HEK293 (cell line): ENCODE data around the gene RAB11B.
A peak's percentile ranks its signal among the peaks of the same experiment; 100 is the strongest.
"Not testable (repeated sequence)": the region's sequence is repeated elsewhere in the genome, so short reads cannot be mapped to it uniquely, and the experiment has no call there.

ENCODE experiments used
- CTCF ChIA-PET: fragments of 350-600 bp; formaldehyde crosslinking; extraction: SDS; loops from one replicate; lab custom pipeline; 2021; ENCODE audit warnings: antibody characterized with exemption; lab: Yijun Ruan, JAX
- POLR2A ChIA-PET: fragments of 300-600 bp; formaldehyde crosslinking; extraction: SDS; loops from one replicate; lab custom pipeline; 2020; ENCODE audit warnings: antibody characterized with exemption, inconsistent platforms; lab: Yijun Ruan, JAX
- H3K27ac ChIP-seq: fragments of 200-500 bp; sonication (Bioruptor generic); 2 replicates; pipeline ENCODE4 v1.5.1; 2014; ENCODE audit warnings: low read depth, low read length, control low read depth, inconsistent platforms; ENCODE audit errors: extremely low read depth
- H3K36me3 ChIP-seq, 2 experiments: fragments of 200-500 bp in 1 of 2; sonication (Bioruptor generic) in 1 of 2; 1 replicate in 1 of 2; 2 replicates in 1 of 2; pipeline ENCODE4 v1.5.1; 2014 to 2017; ENCODE audit warnings: inconsistent platforms in 2 of 2, low read length in 2 of 2; ENCODE audit not compliant: control insufficient read depth in 2 of 2, insufficient read depth in 1 of 2
- H3K4me1 ChIP-seq: fragments of 200-500 bp; sonication (Bioruptor generic); 2 replicates; pipeline ENCODE4 v1.5.1; 2014; ENCODE audit warnings: mild to moderate bottlenecking, low read length, inconsistent platforms; ENCODE audit not compliant: control insufficient read depth, insufficient read depth
- H3K4me3 ChIP-seq: 2 replicates; pipeline ENCODE4 v1.5.1; 2011; ENCODE audit warnings: low read depth, mild to moderate bottlenecking, control low read depth, low read length, moderate library complexity
- H3K9me3 ChIP-seq: fragments of 200-500 bp; sonication (Bioruptor generic); 2 replicates; pipeline ENCODE4 v1.5.1; 2014; ENCODE audit warnings: low read depth, low read length, inconsistent platforms; ENCODE audit not compliant: control insufficient read depth, insufficient read depth
- EGR2 ChIP-seq: fragments of 450-650 bp; formaldehyde crosslinking; IDR thresholded peaks from 2 replicates; pipeline ENCODE4 v1.5.1; 2016; ENCODE audit warnings: low read depth, missing biosample characterization, missing genetic modification characterization
- FEZF1 ChIP-seq: fragments of 450-650 bp; formaldehyde crosslinking; IDR thresholded peaks from 2 replicates; pipeline ENCODE4 v1.5.1; 2016; ENCODE audit warnings: missing biosample characterization, missing genetic modification characterization
- SETDB1 ChIP-seq: IDR thresholded peaks from one replicate; pipeline ENCODE4 v1.6.1; 2017; ENCODE audit warnings: mild to moderate bottlenecking, low read length, moderate library complexity, mixed read lengths; ENCODE audit not compliant: insufficient read length
- SP2 ChIP-seq: fragments of 450-650 bp; formaldehyde crosslinking; IDR thresholded peaks from 2 replicates; pipeline ENCODE4 v1.5.1; 2016; ENCODE audit warnings: missing biosample characterization, missing genetic modification characterization
- SP7 ChIP-seq: fragments of 450-650 bp; formaldehyde crosslinking; IDR thresholded peaks from 2 replicates; pipeline ENCODE4 v1.5.1; 2016; ENCODE audit warnings: missing biosample characterization, missing genetic modification characterization
- TRIM28 ChIP-seq: IDR thresholded peaks from 2 replicates; pipeline ENCODE4 v1.6.1; 2011; ENCODE audit warnings: low read length, control low read depth, borderline replicate concordance
- ZFHX2 ChIP-seq: fragments of 450-650 bp; formaldehyde crosslinking; conservative IDR thresholded peaks from 2 replicates; pipeline ENCODE4 v1.5.1; 2016; ENCODE audit warnings: missing biosample characterization, missing genetic modification characterization
- ZNF121 ChIP-seq: fragments of 450-650 bp; formaldehyde crosslinking; IDR thresholded peaks from 2 replicates; pipeline ENCODE4 v1.5.1; 2016; ENCODE audit warnings: missing biosample characterization, missing genetic modification characterization
- ZNF2 ChIP-seq: fragments of 450-650 bp; formaldehyde crosslinking; IDR thresholded peaks from 2 replicates; pipeline ENCODE4 v1.5.1; 2016; ENCODE audit warnings: missing biosample characterization, missing genetic modification characterization
- ZXDB ChIP-seq: fragments of 450-650 bp; formaldehyde crosslinking; IDR thresholded peaks from 2 replicates; pipeline ENCODE4 v1.5.1; 2016; ENCODE audit warnings: missing biosample characterization, missing genetic modification characterization
- TF ChIP-seq, protein P1 (sequence below): fragments of 450-650 bp; formaldehyde crosslinking; IDR thresholded peaks from 2 replicates; pipeline ENCODE4 v1.5.1; 2016; ENCODE audit warnings: missing biosample characterization, missing genetic modification characterization
- TF ChIP-seq, protein P2 (sequence below): fragments of 450-650 bp; formaldehyde crosslinking; IDR thresholded peaks from 2 replicates; pipeline ENCODE4 v1.5.1; 2016; ENCODE audit warnings: missing biosample characterization, missing genetic modification characterization
- TF ChIP-seq, protein P3 (sequence below): fragments of 450-650 bp; formaldehyde crosslinking; IDR thresholded peaks from 2 replicates; pipeline ENCODE4 v1.5.1; 2017; ENCODE audit warnings: missing biosample characterization, mild to moderate bottlenecking, missing genetic modification characterization, moderate library complexity

The RAB11B gene

DNA sequence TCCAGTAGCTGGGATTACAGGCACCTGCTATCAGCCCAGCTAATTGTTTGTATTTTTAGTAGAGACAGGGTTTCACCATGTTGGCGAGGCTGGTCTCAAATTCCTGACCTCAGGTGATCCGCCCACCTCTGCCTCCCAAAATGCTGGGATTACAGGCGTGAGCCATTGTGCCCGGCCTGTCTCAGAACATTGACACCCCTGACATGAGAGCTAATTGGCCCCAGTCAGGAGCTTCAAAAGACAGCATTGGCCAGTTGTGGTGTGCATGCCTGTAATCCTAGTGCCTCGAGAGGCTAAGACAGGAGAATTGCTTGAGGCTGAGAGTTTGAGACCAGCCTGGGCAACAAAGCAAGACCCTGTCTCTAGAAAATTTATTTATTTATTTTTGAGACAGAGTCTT is 37.3 kb upstream of the RAB11B start:
- not testable (repeated sequence) for H3K4me3 ChIP-seq, H3K36me3 ChIP-seq, H3K4me1 ChIP-seq, H3K9me3 ChIP-seq
- CTCF ChIA-PET, result interaction anchor here (0.6 to 4.7 kb wide), 28 partner anchors 8 to 745 kb away, joined by 3 to 87 read pairs (median 6); partner anchors contain the start of genes HNRNPM, MARCHF2 and RAB11B
- peak; percentile 71 for TF ChIP-seq ZNF121 (tag by site-specific recombination)
- TF ChIP-seq, protein P1, sequence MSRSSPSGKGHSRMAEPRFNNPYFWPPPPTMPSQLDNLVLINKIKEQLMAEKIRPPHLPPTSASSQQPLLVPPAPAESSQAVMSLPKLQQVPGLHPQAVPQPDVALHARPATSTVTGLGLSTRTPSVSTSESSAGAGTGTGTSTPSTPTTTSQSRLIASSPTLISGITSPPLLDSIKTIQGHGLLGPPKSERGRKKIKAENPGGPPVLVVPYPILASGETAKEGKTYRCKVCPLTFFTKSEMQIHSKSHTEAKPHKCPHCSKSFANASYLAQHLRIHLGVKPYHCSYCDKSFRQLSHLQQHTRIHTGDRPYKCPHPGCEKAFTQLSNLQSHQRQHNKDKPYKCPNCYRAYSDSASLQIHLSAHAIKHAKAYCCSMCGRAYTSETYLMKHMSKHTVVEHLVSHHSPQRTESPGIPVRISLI (tag by site-specific recombination), result 0 out of 2 replicates have a peak, but pooled peaks have one; percentile 6
- TF ChIP-seq ZFHX2 (tag by site-specific recombination), result peak; percentile 48; the same call in 1 of the 2 replicates
- peak; percentile 47; the same call in 1 of the 2 replicates for TF ChIP-seq EGR2 (tag by site-specific recombination)
- peak; percentile 57 for TF ChIP-seq SP2 (tag by site-specific recombination)
- TF ChIP-seq, all 188 proteins: peak for 5; not testable (repeated sequence) for 183
- POLR2A ChIA-PET, result interaction anchor here (0.6 to 2.6 kb wide), 6 partner anchors 9 to 153 kb away, joined by 3 to 24 read pairs (median 4); partner anchors contain the start of genes NDUFA7, RAB11B and RPS28
- not testable (repeated sequence) for H3K27ac ChIP-seq

DNA sequence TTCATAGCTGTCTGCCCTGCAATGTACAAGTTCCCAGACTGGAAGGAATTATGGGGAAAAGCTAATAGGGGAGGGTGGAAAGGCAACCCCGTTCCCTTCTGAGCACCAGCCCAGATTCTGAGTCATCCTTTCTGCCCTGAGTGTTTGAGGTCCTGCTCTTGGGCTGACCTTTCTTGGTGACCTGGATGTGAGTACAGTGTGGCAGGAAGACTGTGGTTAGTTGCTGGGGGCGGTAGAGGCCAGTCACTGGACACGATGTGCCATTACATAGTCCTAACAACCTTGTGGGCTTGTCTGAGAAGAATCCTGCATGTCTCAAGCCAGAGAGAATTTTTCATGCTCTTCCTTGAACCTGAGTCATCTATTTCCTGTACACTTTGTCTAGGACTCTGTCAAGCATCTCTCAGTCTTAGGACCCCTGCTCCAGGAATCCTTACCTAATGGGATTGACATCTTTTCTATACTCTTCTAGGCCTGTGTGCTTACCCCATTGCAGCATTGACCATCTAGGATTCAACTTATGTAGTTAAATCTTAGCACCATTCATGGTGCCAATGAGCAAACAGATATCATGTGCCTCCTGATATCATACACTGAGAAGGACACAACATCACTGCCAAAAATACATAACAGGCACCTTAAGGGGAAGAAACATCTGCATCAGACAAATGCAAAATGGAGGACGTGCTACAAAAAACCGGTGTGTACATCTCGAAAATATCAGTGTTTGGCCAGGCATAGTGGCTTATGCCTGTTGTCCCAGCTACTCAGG is 34.3 kb upstream of the RAB11B start:
- no peaks in the 10 kb centered on the region for H3K9me3 ChIP-seq
- CTCF ChIA-PET, result interaction anchor here (0.6 to 4.7 kb wide), 13 partner anchors 12 to 844 kb away, joined by 3 to 57 read pairs (median 6); partner anchors contain the start of genes MARCHF2 and RAB11B
- H3K4me3 ChIP-seq, result no peak overlapping the region
- H3K4me1 ChIP-seq, result no peaks in the 10 kb centered on the region
- POLR2A ChIA-PET, result interaction anchor here (1.2 to 1.3 kb wide), 3 partner anchors 34 to 43 kb away, joined by 3 to 6 read pairs (median 3); partner anchors contain the start of genes RAB11B and RPS28
- H3K27ac ChIP-seq, result no peak overlapping the region
- H3K36me3 ChIP-seq, result no peaks in the 10 kb centered on the region
- TF ChIP-seq SETDB1, result peak; percentile 52
- no peak for TF ChIP-seq ZXDB (tag by site-specific recombination)
- no peak for TF ChIP-seq ZNF2 (tag by site-specific recombination)
- TF ChIP-seq, protein P2, sequence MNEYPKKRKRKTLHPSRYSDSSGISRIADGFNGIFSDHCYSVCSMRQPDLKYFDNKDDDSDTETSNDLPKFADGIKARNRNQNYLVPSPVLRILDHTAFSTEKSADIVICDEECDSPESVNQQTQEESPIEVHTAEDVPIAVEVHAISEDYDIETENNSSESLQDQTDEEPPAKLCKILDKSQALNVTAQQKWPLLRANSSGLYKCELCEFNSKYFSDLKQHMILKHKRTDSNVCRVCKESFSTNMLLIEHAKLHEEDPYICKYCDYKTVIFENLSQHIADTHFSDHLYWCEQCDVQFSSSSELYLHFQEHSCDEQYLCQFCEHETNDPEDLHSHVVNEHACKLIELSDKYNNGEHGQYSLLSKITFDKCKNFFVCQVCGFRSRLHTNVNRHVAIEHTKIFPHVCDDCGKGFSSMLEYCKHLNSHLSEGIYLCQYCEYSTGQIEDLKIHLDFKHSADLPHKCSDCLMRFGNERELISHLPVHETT (tag by site-specific recombination), result no peak
- no peak for TF ChIP-seq SP7 (tag by site-specific recombination)
- TF ChIP-seq TRIM28, result peak; percentile 63; the same call in 1 of the 2 replicates

DNA sequence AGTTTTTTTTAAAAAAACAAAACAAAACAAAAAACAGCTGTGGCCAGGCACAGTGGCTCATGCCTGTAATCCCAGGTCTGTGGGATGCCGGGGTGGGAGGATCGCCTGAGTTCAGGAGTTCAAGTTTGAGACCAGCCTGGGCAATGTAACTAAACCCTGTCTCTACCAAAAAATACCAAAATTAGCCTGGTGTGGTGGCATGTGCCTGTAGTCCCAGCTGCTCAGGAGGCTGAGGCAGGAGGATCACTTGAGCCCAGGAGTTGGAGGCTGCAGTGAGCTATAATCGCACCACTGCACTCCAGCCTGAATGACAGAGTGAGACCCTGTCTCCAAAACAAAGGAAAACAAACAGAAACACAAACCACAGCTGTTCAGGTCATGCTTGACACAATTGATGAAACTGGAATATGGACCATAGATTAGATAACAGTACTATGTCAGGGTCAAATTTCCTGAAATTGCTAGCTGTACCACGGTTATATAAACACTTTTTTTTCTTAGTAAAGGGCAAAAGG is 33.1 kb upstream of the RAB11B start:
- Histone ChIP-seq H3K4me3 (no peak overlapping the region), H3K27ac (no peak overlapping the region), H3K9me3 (no peaks in the 10 kb centered on the region), H3K36me3 (no peaks in the 10 kb centered on the region), H3K4me1 (peaks cover 4% of the 10 kb centered on the region)
- TF ChIP-seq ZXDB (tag by site-specific recombination) (peak; percentile 32; the same call in 1 of the 2 replicates), FEZF1 (0 out of 2 replicates have a peak, but pooled peaks have one; percentile 22)
- TF ChIP-seq, protein P3, sequence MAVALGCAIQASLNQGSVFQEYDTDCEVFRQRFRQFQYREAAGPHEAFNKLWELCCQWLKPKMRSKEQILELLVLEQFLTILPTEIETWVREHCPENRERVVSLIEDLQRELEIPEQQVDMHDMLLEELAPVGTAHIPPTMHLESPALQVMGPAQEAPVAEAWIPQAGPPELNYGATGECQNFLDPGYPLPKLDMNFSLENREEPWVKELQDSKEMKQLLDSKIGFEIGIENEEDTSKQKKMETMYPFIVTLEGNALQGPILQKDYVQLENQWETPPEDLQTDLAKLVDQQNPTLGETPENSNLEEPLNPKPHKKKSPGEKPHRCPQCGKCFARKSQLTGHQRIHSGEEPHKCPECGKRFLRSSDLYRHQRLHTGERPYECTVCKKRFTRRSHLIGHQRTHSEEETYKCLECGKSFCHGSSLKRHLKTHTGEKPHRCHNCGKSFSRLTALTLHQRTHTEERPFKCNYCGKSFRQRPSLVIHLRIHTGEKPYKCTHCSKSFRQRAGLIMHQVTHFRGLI (tag by site-specific recombination), result no peak
- CTCF ChIA-PET, result interaction anchor here (1.2 kb wide), 1 partner anchor 40 kb away, joined by 3 read pairs; no protein-coding TSS in a partner anchor
- POLR2A ChIA-PET, result interaction anchor here (0.6 to 1.2 kb wide), 3 partner anchors 40 to 214 kb away, joined by 3 to 4 read pairs (median 3); partner anchors contain the start of gene HNRNPM
